Right ventricle myocardium superior (tissue), 1 donor: ENCODE measurements around the gene MRPL45. TPM values are rescaled to one million over a fixed set of nuclear protein-coding genes. Genes with fewer than 3 reads are reported as not detected.

Source experiments
- ATAC-seq: fragments of 200-7000 bp; cut with Tn5 transposase; one replicate; pipeline ENCODE4 v1.9.1; 2020; ENCODE audit warnings: mild to moderate bottlenecking; ENCODE audit not compliant: poor library complexity
- DNase-seq: peaks from one replicate; pipeline ENCODE4 v3.0.0-alpha.2; 2020
- intact Hi-C: fragments of 100-400 bp; cut with DNase I; formaldehyde crosslinking; loops from one replicate; pipeline ENCODE4 v1.11.2; 2022
- total RNA-seq: library from RNA; stranded (reverse); fragmentation: NEBNext Ultra II Directional; extraction: Animal tissue kit (Norgen Biotek cat#: 25700); gene quantifications from one replicate; pipeline ENCODE4 v1.2.1, GENCODE V29; 2021
- donor health status: DM: no; HTN: yes; CAD: no; lungs with severe emphysema.

MRPL45 gene
- total RNA-seq, 1 donor from 2014 or later, result 38.0 TPM

DNA sequence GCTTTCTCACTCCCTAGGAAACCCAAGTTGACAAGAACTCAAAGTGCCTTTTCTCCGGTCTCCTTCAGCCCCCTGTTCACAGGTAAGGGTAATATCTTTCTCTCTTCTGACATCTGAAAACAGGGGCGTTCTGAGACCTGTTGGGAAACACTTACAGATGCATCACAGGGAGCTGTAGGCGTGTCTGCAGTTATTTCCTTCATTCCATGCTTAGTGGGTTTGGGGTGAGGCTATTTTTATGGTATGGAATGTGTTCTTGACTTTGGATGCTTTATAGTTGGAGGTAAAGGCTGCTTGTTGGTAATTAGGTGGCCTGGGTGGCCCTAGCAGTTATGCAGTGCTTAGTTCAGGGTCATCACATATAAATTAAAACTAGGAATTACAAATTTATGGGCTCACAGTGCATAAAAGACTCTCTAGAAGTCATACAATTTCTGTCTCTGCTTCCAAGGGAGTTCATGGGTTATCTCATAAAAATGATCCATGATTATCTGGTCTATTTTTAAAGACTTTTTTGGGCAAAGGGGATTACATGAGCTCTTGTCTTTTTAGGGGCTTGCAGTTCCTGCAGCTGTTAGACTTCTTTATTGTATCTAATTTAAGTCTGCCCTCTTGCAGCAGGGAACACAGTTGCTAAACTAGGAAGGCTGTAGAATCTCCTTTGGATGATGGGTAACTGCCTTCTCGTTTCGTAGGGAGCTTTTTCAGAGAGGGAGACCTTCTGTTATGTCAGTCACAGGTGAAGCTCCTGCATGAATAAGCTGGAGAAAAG is 64.9 kb downstream of the MRPL45 start:
- DNase-seq (no peak), ATAC-seq (no peak)
- intact Hi-C loops, result no loop called here

DNA sequence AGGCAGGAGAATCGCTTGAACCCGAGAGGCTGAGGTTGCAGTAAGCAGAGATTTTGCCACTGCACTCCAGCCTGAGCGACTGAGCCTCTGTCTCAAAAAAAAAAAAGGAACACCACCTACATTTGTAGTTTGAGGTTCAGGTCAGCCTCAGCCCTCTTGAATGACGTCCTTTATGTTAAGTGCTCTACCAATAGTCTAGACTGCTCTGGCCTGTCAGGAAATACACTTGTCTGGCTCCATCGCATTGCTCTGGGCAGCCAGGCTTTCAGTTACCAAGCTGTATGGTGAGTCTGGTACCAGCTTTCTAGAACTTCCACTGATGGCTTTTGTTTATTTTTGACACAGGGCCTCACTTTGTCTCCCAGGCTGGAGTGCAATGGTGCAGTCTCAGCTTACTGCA is 66.0 kb downstream of the MRPL45 start:
- ATAC-seq, result no peak
- intact Hi-C loops, result no loop called here
- DNase-seq, result no peak

DNA sequence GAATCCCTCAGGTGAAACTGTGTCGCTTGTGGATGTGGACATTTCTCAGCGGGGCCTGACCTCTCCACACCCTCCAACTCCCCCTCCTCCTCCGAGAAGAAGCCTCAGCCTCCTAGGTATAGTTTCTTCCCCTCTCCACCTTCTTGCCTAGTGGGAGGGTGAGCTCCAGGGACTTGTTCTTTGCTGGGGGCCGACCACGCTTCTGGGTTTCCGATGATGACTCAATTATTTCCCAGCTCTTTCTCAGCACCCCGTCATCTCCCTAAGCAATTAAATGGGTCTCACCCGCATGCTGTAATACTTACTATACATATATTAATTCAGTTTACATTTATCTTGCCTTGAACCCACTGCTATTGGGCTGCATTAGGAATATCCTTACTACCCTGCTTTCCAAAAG is 67.8 kb downstream of the MRPL45 start:
- intact Hi-C loops, result no loop called here
- ATAC-seq, result no peak

DNA sequence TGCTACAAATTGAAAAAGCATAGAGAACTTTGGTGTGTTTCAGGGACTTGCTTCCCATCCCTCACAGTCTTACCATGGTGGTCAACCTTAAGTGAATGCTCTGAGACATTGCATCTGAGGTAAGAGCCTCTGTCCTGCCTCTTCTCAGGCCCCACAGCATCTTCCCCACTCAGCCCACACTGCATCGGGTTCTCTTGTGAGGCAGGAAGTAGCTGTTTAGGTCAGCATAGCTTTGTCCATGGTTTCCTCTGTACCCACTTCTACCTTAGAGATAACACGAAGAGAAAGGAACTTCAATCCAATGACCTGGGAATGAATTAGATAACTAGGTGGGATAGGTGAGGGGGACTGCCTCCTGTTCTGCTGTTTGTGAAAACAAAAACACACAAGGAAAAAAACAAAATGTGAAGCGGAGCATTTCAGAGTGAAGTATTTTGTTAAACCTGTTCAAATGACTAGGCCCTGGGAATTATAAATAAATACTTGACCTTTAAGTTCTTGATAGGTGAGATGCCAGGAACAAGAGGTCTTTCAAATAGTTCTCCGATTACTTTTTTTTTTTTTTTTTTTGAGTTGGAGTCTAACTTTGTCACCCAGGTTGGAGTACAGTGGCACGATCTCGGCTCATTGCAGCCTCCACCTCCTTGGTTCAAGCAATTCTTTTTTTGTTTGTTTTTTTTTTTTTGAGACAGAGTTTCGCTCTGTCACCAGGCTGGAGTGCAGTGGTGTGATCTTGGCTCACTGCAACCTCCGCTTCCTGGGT is 72.3 kb downstream of the MRPL45 start:
- intact Hi-C loops, result no loop called here
- ATAC-seq, result no peak

More for the DNA sequence above, 67.8 kb downstream of the MRPL45 start:
- no peak for DNase-seq

More for the DNA sequence above, 72.3 kb downstream of the MRPL45 start:
- DNase-seq, result no peak

Other genes with a start within 250 kb of the MRPL45 start
- gene TBC1D3C, start 228.5 kb upstream of the MRPL45 start, total RNA-seq, result not detected
- gene TBC1D3E, start 169.2 kb upstream of the MRPL45 start, total RNA-seq, result not detected
- not detected for gene TBC1D3, start 104.6 kb upstream of the MRPL45 start, total RNA-seq
- gene GPR179, start 46.8 kb downstream of the MRPL45 start, total RNA-seq, result 0.16 TPM
- 10.1 TPM for gene SOCS7, start 54.7 kb downstream of the MRPL45 start, total RNA-seq
- gene ARHGAP23, start 131.3 kb downstream of the MRPL45 start, total RNA-seq, result 58.3 TPM